DOHH2 (cell line): Measurements from ENCODE around the gene PIH1D2.

Experiments used
- H3F3A ChIP-seq: fragments of 200-600 bp; sonication (generic), shearing (Covaris generic); 2 replicates; pipeline ENCODE4 v1.6.0; 2016; ENCODE audit warnings: antibody characterized with exemption, mild to moderate bottlenecking; ENCODE audit not compliant: control insufficient read depth, insufficient read depth
- H3K27ac ChIP-seq: fragments of 200-600 bp; sonication (generic); 2 replicates; pipeline ENCODE4 v1.5.1; 2014; ENCODE audit warnings: low read depth, mild to moderate bottlenecking, low read length, moderate library complexity
- H3K27me3 ChIP-seq: fragments of 200-600 bp; sonication (generic); 2 replicates; pipeline ENCODE4 v1.6.1; 2014; ENCODE audit warnings: mild to moderate bottlenecking, low read length, mixed read lengths; ENCODE audit not compliant: control insufficient read depth
- H3K36me3 ChIP-seq: fragments of 200-600 bp; sonication (generic); 2 replicates; pipeline ENCODE4 v1.6.1; 2014; ENCODE audit warnings: mild to moderate bottlenecking, low read length, moderate library complexity, mixed read lengths; ENCODE audit not compliant: control insufficient read depth
- H3K4me1 ChIP-seq: fragments of 200-600 bp; sonication (generic); 2 replicates; pipeline ENCODE4 v1.6.1; 2014; ENCODE audit warnings: mild to moderate bottlenecking, low read length, mixed read lengths; ENCODE audit not compliant: control insufficient read depth
- H3K4me2 ChIP-seq: fragments of 200-600 bp; sonication (generic); 2 replicates; pipeline ENCODE4 v1.6.0; 2014; ENCODE audit warnings: mild to moderate bottlenecking, low read length, moderate library complexity
- H3K4me3 ChIP-seq: fragments of 200-600 bp; sonication (generic); 2 replicates; pipeline ENCODE4 v1.5.1; 2014; ENCODE audit warnings: mild to moderate bottlenecking, low read length, mixed read lengths
- H3K79me2 ChIP-seq: fragments of 200-600 bp; sonication (generic); 2 replicates; pipeline ENCODE4 v1.6.1; 2014; ENCODE audit warnings: mild to moderate bottlenecking, low read length, mixed read lengths; ENCODE audit not compliant: control insufficient read depth
- H3K9me2 ChIP-seq: fragments of 200-600 bp; sonication (generic); replicated peaks from 2 replicates; pipeline ENCODE4 v1.6.1; 2014; ENCODE audit warnings: mild to moderate bottlenecking, low read length, mixed read lengths; ENCODE audit not compliant: control insufficient read depth
- H3K9me3 ChIP-seq: fragments of 200-600 bp; sonication (generic); 2 replicates; pipeline ENCODE4 v1.6.1; 2014; ENCODE audit warnings: antibody characterized with exemption, low read length, mixed read lengths; ENCODE audit not compliant: control insufficient read depth, insufficient read depth
- H4K20me1 ChIP-seq: fragments of 200-600 bp; sonication (generic); 2 replicates; pipeline ENCODE4 v1.6.0; 2014; ENCODE audit warnings: low read depth, mild to moderate bottlenecking, antibody characterized with exemption, low read length, moderate library complexity; ENCODE audit not compliant: control insufficient read depth, insufficient read depth
- CTCF ChIP-seq: fragments of 200-600 bp; sonication (generic); IDR thresholded peaks from one replicate; pipeline ENCODE4 v1.5.1; 2014; ENCODE audit warnings: antibody characterized with exemption, mild to moderate bottlenecking, low read depth, low read length; ENCODE audit not compliant: poor library complexity, severe bottlenecking
- EZH2phosphoT487 ChIP-seq: fragments of 200-600 bp; sonication (generic); IDR thresholded peaks from 2 replicates; pipeline ENCODE4 v1.6.1; 2017; ENCODE audit warnings: borderline replicate concordance, mild to moderate bottlenecking, antibody characterized with exemption, low read length, moderate library complexity, mixed read lengths

PIH1D2 gene

DNA sequence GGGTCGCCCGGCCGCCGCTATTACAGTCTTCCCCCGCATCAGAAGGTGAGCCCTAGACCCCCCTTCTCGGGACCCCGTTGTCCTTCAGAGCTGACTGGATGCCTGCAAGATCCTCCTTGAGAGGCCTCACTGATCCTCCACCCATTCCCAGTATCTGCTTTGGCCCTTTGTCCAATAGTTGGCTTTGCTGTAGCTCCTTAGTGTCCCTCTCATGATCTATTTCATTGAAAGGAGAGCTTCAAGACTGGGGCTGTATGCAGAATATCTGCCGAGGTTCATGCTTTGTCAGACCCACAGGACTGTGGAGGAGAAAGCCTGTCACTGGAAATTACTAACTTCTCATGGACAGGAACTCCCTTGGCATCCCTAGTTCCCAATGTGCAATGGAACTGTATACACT lies 48.1 kb downstream of the PIH1D2 start:
- peak overlapping the region; percentile 95 for H3K4me3 ChIP-seq
- no peaks in the 10 kb centered on the region for H3K9me2 ChIP-seq
- no peak for TF ChIP-seq EZH2phosphoT487
- no peak for TF ChIP-seq CTCF
- no peaks in the 10 kb centered on the region for H3K27me3 ChIP-seq
- peaks cover 22% of the 10 kb centered on the region for H3K4me1 ChIP-seq
- peak overlapping the region; percentile 92 for H3K4me2 ChIP-seq
- H3K27ac ChIP-seq = peak overlapping the region; percentile 94
- H3F3A ChIP-seq = peaks cover 9% of the 10 kb centered on the region
- H3K36me3 ChIP-seq = peaks cover 47% of the 10 kb centered on the region
- H3K79me2 ChIP-seq = peaks cover 59% of the 10 kb centered on the region
- H3K9me3 ChIP-seq = no peaks in the 10 kb centered on the region
- H4K20me1 ChIP-seq = no peaks in the 10 kb centered on the region

DNA sequence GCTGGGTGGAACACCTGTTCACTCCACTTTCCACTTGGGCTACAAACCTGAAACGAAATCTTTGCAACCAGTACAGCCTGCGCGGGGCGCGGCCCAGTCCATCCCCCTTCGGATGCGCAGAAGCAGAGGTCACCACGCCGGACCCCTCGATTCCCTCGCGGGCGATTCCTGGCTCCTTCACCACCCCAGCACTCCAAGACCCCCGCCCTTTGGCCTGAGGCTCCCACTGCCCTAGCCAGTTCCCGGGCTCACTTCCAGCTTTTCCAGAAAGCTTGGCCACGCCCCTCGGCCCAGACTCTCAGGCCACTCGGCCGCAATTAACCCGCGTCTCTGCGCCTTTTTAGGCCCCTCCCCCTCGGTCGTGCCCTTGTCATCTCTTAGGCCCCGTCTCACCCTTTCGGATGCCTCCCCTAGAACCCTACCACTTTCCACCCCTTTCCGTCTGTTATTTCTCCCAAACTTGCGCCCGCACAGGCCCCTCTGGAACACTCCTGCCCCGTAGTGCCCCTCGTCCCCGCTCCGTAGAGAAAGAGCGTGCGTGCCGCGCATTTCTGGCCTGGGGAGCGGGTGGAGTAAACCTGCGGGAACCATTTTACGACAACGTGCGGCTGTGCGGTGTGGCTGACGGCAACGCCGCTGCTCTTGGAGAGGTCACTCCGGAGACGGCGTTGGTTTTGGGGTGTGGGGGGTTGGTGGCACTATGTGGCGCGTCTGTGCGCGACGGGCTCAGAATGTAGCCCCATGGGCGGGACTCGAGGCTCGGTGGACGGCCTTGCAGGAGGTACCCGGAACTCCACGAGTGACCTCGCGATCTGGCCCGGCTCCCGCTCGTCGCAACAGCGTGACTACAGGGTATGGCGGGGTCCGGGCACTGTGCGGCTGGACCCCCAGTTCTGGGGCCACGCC lies 48.8 kb downstream of the PIH1D2 start, which contains the start of gene DLAT:
DLAT (plus strand) TSS at position 636 of the 906 bp plus-strand sequence; CDS start at position 701, 65 bp downstream.
- Histone ChIP-seq H3K4me2 (peak within 1 kb of the TSS; percentile 92), H3K27ac (peak within 1 kb of the TSS; percentile 94), H3K79me2 (peaks cover 52% of the 10 kb centered on the region), H3K9me2 (no peaks in the 10 kb centered on the region), H3K4me1 (peaks cover 25% of the 10 kb centered on the region), H4K20me1 (no peaks in the 10 kb centered on the region), H3K27me3 (no peaks in the 10 kb centered on the region), H3K36me3 (peaks cover 40% of the 10 kb centered on the region), H3K4me3 (peak within 1 kb of the TSS; percentile 95), H3K9me3 (no peaks in the 10 kb centered on the region), H3F3A (peaks cover 11% of the 10 kb centered on the region)
- TF ChIP-seq EZH2phosphoT487 (no peak), CTCF (no peak)

GRCh38 chr11:112024178-112024772 lies 49.5 kb downstream of the PIH1D2 start:
- Histone ChIP-seq H3K9me2 (no peaks in the 10 kb centered on the region), H4K20me1 (no peaks in the 10 kb centered on the region), H3K9me3 (no peaks in the 10 kb centered on the region), H3K79me2 (peaks cover 47% of the 10 kb centered on the region), H3K4me3 (peak overlapping the region; percentile 95), H3F3A (peaks cover 11% of the 10 kb centered on the region), H3K4me1 (peaks cover 25% of the 10 kb centered on the region), H3K4me2 (peak overlapping the region; percentile 92), H3K27ac (peak overlapping the region; percentile 94), H3K36me3 (peaks cover 33% of the 10 kb centered on the region), H3K27me3 (no peaks in the 10 kb centered on the region)
- no peak for TF ChIP-seq CTCF
